GM18861 (cell line): ENCODE results near the gene F8.
"Not testable (repeated sequence)": the region's sequence is repeated elsewhere in the genome, so short reads cannot be mapped to it uniquely, and the experiment has no call there.

Source experiments
- ATAC-seq: cut with Tn5 transposase; IDR thresholded peaks from one replicate; pipeline ENCODE4 v1.9.1; 2021; ENCODE audit not compliant: unreplicated experiment

The F8 gene

GRCh38 chrX:154886069-154886788 is 136.3 kb downstream of the F8 start, which contains the start of gene F8A1:
Gene F8A1, plus strand, starts transcription at chrX:154886355. Its CDS starts 20 bp downstream, at chrX:154886375.
- peak; percentile 65 for ATAC-seq

- not testable (repeated sequence) for ATAC-seq
These were observed 137.0 kb downstream of the F8 start for GRCh38 chrX:154885549-154885948.

GRCh38 chrX:154885057-154885456 is 137.5 kb downstream of the F8 start:
- ATAC-seq = not testable (repeated sequence)

- ATAC-seq = not testable (repeated sequence)
These were observed 138.5 kb downstream of the F8 start for GRCh38 chrX:154884069-154884468.

- ATAC-seq = no peak
These were observed 149.2 kb downstream of the F8 start for GRCh38 chrX:154873329-154873728.

GRCh38 chrX:154868522-154868921 is 154.0 kb downstream of the F8 start:
- ATAC-seq = not testable (repeated sequence)

- ATAC-seq = no peak
These were observed 167.3 kb downstream of the F8 start for GRCh38 chrX:154855256-154855655.

- no peak for ATAC-seq
These were observed 171.4 kb downstream of the F8 start for GRCh38 chrX:154850957-154851611.

- ATAC-seq = peak; percentile 57
These were observed 181.7 kb downstream of the F8 start for GRCh38 chrX:154840856-154841255.

GRCh38 chrX:154836163-154836562 is 186.4 kb downstream of the F8 start:
- no peak for ATAC-seq

- ATAC-seq = no peak
These were observed 188.0 kb downstream of the F8 start, which contains the start of gene SMIM9 for GRCh38 chrX:154834562-154834961. Gene SMIM9, minus strand, starts transcription at chrX:154834662. Its CDS starts 3,806 bp downstream, at chrX:154830856.

GRCh38 chrX:154833746-154834274 is 188.7 kb downstream of the F8 start:
- no peak for ATAC-seq

- ATAC-seq = no peak
These were observed 192.5 kb downstream of the F8 start for GRCh38 chrX:154829926-154830442.

- ATAC-seq = no peak
These were observed 193.4 kb downstream of the F8 start for GRCh38 chrX:154829134-154829533.

GRCh38 chrX:154828016-154828408 is 194.5 kb downstream of the F8 start:
- no peak for ATAC-seq

GRCh38 chrX:154827194-154828015 is 195.1 kb downstream of the F8 start:
- peak; percentile 89 for ATAC-seq

GRCh38 chrX:154825586-154825985 is 196.9 kb downstream of the F8 start:
- ATAC-seq = not testable (repeated sequence)

GRCh38 chrX:154824638-154825037 is 197.9 kb downstream of the F8 start:
- ATAC-seq = no peak

GRCh38 chrX:154822029-154822428 is 200.5 kb downstream of the F8 start:
- ATAC-seq = no peak

- ATAC-seq = no peak
These were observed 201.0 kb downstream of the F8 start for GRCh38 chrX:154821523-154821922.

- ATAC-seq = no peak
These were observed 202.7 kb downstream of the F8 start for GRCh38 chrX:154819771-154820341.
